ENCODE data around the gene RSPRY1.

RSPRY1 gene

GRCh38 chr16:57225978-57226377, 39.8 kb downstream of the RSPRY1 start:
- TF ChIP-seq CTCF (IDR thresholded peaks at IDR 0.05; ENCODE audit: low read depth, low read length), result no peak
- no peak for DNase-seq (ENCODE audit: extremely low read depth, low read depth)

- TF ChIP-seq CTCF (IDR thresholded peaks at IDR 0.05; ENCODE audit: low read depth, low read length), result no peak
- DNase-seq (ENCODE audit: extremely low read depth, low read depth), result no peak
Measured at GRCh38 chr16:57226701-57227621, 40.8 kb downstream of the RSPRY1 start.

- DNase-seq (ENCODE audit: extremely low read depth, low read depth), result no peak
- no peak for TF ChIP-seq CTCF (IDR thresholded peaks at IDR 0.05; ENCODE audit: low read depth, low read length)
Measured at GRCh38 chr16:57229079-57229478, 43.0 kb downstream of the RSPRY1 start.

GRCh38 chr16:57231821-57232350, 45.8 kb downstream of the RSPRY1 start:
- peak; percentile 7 for DNase-seq (ENCODE audit: extremely low read depth, low read depth)
- no peak for TF ChIP-seq CTCF (IDR thresholded peaks at IDR 0.05; ENCODE audit: low read depth, low read length)

- DNase-seq (ENCODE audit: extremely low read depth, low read depth), result no peak
- no peak for TF ChIP-seq CTCF (IDR thresholded peaks at IDR 0.05; ENCODE audit: low read depth, low read length)
Measured at GRCh38 chr16:57233944-57234706, 48.0 kb downstream of the RSPRY1 start.

- no peak for TF ChIP-seq CTCF (IDR thresholded peaks at IDR 0.05; ENCODE audit: low read depth, low read length)
- DNase-seq (ENCODE audit: extremely low read depth, low read depth), result no peak
Measured at GRCh38 chr16:57234707-57235092, 48.6 kb downstream of the RSPRY1 start.
